ENCODE measurements around the gene UBE2J2. TPM values are rescaled to one million over a fixed set of nuclear protein-coding genes. Genes with fewer than 3 reads are reported as not detected.

UBE2J2 gene
- total RNA-seq, 2 donors from 2014 or later, result 35.9 to 41.5 TPM

DNA sequence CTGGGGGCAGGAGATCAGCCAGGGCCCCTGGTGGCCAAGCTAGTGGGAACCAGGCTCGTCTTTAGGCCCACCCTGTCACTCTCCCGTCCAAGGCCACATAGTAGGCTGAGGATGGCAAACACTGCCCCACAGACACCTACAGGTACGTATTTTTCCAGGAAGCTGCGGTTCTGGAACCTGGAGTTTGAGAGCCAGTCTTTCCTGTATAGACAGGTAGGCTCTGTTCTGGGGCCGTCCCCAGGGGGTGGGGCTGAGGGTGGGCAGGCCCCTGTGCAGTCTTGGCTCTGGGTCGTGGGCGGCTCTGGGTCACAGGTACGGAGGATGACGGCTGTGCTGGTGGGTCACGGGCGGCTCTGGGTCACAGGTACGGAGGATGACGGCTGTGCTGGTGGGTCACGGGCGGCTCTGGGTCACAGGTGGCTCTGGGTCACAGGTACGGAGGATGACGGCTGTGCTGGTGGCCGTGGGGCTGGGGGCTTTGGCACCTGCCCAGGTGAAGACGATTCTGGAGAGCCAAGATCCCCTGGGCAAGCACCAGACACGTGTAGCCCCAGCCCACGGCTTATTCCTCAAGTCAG, 36.9 kb upstream of the UBE2J2 start:
- ATAC-seq, result no peak
- DNase-seq, result no peak
- intact Hi-C loops (cut with DNase I), result no loop called here

DNA sequence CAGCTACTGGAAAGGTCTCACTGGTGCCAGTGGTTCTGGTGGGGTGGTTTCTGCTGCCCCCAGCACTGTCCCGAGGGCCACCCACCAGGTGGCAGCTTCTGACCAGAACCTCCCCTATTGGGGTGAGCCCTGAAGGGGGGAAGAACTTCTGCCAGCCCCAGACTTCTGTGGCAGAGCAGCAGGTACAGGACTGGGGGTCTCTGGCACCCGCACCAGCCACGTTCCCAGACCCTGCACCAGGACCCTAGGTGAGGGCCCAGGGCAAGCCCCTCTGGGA, 36.4 kb upstream of the UBE2J2 start:
- ATAC-seq, result no peak
- intact Hi-C loops (cut with DNase I), result no loop called here
- DNase-seq, result no peak

DNA sequence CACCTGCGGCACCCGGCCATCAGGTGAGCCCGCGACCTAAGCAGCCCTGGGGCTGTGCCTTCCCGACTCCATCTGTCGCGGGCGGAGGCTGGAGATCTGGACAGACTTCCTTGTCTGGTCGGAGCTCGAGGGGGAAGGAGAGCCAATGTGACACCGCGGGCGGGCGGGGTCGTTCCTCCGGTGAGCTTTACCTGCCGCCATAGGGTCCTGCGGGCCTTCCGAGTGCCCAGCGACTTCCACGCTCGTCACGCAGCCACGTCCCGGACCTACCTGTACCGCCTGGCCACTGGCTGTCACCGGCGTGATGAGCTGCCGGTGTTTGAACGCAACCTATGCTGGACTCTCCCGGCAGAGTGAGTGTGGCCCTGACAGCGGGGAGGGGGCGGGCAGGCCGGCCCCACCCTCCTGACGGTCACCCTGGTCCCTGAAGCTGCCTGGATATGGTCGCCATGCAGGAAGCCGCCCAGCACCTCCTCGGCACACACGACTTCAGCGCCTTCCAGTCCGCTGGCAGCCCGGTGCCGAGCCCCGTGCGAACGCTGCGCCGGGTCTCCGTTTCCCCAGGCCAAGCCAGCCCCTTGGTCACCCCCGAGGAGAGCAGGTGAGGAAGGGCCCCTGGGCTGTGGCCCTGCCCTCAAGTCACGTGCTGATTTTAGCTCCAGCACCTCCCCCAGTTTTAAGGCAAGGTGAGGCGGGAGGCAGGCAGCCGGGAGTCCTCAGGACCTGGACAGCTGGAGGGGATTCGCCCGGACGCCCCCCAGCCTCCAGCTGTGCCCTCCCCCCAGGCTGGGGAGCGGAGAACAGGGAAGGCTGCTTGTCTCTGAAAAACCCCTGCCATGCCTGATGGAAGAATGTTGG, 35.8 kb upstream of the UBE2J2 start:
- ATAC-seq (no peak), DNase-seq (peak; percentile 55)
- intact Hi-C loops (cut with DNase I), result no loop called here

DNA sequence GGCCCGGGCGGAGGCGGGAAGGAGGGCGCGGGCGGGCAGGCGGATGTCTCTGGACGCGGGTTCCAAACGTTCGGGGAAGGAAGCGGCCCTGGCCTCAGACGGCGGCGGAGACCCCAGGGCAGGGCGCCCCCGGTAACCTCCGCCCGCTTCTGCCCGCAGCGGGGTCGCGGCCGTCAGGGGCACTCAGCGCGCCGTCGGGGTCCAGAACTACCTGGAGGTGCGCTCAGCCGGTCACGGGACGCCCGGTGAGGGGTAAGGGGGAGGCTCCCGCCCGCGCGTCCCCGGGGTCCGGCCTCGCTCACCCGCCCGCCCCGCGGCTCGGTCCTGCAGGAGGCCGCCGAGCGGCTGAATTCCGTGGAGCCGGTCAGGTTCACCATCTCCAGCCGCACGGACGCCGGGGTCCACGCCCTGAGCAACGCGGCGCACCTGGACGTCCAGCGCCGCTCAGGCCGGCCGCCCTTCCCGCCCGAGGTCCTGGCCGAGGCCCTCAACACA, 35.1 kb upstream of the UBE2J2 start:
- intact Hi-C loops (cut with DNase I), result no loop called here
- ATAC-seq, result peak; percentile 0 to 1
- peak; percentile 53 for DNase-seq

DNA sequence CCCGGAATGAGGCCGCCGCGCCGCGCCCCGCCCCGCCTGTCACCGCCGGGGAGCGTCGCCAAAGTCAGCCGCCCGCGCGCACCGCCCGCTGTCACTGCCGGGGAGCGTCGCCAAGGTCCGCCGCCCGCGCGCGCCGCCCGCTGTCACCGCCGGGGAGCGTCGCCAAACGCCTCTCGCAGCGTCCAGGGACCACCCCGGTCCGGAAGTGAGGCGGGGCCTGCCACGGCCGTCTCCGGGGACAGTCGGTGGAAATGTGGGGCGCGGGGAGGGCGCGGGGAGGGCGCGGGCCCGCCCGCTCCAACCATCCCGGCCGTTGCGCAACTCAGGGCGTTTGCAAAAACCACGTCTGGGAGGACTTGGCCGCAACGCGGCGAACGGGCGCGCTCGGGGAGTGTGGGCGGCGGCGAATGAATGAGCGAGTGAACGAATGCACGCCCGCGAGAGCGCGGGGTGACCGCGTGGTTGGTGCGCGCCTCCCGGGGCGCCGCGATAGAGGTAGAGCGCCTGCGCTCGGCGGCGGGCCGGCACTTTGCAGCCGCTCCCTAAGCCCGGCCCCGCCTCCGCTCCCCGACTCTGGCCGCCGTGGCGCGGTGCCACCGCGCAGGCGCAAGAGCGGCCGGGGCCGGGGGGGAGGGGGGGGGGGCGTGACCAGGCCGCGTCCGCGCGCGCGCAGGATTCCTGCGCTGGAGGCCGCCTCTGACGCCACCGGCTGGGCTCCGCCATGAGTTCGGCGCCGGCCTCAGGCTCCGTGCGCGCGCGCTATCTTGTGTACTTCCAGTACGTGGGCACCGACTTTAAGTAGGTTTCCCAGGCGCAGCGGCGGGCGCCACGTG, 34.5 kb upstream of the UBE2J2 start, which contains the start of the genes ACAP3 and PUSL1:
ACAP3 (minus strand) TSS at position 8 of the 833 bp plus-strand sequence. CDS start 115 bp downstream, outside the sequence.
PUSL1 (plus strand) TSS at position 675 of the 833 bp plus-strand sequence; CDS start at position 722, 47 bp downstream.
- intact Hi-C loops (cut with DNase I), result no loop called here
- ATAC-seq, result peak; percentile 75 to 82
- DNase-seq, result peak; percentile 94

DNA sequence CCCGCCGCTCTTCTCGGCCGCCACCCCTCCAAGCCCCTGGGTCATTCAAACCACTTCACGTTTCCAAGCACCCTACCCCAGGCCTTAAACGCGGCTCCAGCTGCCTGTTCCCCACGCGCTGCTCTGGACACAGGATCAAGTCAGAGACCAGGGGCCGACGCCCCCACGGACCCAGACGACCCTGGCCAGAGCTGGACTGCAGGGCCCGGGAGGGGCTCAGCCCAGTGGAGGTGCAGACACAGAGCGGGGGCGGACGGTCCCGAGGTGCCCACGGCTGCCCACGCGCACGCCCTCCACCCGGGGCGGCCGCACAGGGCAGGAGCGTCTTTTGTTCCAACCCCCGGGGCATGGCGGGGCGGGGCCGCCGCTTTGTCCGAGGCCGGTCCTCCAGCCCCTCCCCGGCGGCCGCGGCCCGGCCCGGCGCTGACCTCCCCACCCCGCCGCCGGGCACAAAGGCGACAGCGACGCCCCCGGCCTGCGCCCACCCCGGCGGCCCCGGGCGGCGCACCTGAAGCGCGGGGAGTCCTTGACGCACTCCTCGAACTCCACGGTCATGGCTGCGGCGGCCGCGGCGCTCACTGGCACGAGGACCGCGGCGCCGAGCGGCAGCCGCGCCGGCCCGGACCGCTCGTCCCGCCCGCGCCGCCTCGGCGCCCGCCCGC, 33.7 kb upstream of the UBE2J2 start:
- ATAC-seq, result peak in 1 of 2 donors; percentile 0
- peak; percentile 71 for DNase-seq
- intact Hi-C loops (cut with DNase I), result no loop called here

DNA sequence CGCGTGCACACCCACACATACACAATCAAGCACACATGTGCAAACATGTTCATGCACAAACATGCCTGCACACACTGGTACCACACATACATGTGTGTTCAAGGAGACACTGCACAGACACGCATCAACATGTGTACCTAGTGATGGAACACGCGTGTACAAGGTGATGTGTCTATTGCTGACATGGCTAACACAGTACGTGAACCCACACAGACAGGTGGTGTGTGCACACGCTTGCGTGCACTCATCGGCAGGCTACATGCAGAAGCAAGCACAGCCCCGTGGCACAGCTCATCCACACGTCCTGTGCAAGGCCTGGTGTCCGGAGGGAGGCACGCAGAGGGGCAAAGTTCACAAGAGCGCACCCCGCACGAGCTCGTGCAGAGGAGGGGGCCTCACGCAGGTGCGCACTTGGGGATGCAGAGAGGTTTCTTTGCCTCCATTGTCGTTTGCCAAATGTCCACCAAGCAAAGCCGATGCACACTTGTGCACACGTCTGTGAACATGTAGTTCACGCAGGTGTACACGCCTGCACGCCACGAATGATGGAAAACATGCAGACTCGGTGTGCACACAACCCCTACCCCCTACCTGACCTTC, 33.1 kb upstream of the UBE2J2 start:
- no peak for ATAC-seq
- no peak for DNase-seq
- intact Hi-C loops (cut with DNase I), result no loop called here

DNA sequence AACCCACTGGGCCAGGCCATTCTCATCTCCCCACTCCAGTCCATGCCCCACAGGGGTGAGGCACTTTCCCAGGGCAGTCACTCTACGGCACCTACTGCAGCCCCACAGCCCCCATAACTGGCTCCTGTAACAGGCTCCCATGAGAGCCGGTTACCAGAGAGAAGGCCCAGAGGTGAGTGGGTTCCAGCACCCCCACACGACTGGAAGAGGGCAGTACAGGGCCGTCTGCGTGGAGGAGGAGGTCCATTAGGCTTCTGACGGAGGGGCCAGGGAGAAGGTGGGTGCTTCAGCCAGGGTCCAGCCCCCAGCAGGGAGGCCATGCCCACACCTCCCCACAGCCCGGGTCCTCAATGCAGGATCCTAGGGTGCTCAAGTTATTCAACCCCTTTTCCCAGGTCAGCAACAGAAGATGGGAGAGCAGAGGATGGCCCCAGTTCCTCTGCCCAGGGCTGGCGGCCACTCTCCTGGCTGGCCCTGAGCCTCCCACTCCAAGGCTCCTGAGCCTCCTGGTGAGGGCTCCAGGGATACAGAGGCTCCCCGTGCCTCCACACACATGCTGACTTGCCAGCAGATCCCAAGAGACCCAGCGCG, 32.5 kb upstream of the UBE2J2 start:
- intact Hi-C loops (cut with DNase I), result no loop called here
- no peak for DNase-seq
- no peak for ATAC-seq

DNA sequence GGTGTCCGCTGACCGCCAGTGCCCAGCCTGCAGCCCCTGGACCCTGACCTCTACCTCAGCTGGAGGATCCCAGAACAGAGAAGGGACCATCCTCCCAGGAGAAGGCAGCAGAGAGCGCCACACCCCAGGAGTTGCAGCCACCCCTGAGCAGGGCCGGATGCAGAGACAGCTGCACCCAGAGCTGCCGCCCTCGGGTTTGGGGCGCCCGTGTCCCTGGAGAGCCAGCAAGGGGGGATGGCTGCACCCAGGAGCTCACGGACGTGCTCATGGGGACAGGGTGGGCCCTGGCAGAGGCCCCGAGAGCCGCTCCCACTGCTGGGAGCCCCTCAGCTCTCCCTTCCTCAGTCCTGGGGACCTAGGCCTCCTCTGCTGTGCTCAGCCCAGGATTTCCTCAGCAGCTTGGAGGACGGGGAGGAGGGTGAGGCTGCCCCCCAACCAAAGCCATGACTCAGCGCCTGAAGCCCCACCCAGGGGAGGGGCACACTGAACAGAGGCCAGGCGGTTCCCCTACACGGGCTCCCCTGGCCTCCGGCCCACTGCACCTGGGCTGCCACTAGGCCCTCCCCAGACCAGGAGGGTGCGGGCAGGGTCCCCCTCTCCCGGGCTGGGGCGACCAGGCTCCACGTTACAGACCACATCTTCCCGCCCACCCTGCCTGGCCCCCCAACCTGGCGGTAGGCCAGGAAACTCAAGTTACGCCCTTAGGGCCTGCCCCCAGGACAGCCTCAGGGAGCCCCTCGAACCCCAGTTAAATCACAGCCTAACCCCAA, 31.8 kb upstream of the UBE2J2 start:
- intact Hi-C loops (cut with DNase I), result no loop called here
- peak; percentile 78 for DNase-seq
- ATAC-seq, result peak; percentile 4 to 49

DNA sequence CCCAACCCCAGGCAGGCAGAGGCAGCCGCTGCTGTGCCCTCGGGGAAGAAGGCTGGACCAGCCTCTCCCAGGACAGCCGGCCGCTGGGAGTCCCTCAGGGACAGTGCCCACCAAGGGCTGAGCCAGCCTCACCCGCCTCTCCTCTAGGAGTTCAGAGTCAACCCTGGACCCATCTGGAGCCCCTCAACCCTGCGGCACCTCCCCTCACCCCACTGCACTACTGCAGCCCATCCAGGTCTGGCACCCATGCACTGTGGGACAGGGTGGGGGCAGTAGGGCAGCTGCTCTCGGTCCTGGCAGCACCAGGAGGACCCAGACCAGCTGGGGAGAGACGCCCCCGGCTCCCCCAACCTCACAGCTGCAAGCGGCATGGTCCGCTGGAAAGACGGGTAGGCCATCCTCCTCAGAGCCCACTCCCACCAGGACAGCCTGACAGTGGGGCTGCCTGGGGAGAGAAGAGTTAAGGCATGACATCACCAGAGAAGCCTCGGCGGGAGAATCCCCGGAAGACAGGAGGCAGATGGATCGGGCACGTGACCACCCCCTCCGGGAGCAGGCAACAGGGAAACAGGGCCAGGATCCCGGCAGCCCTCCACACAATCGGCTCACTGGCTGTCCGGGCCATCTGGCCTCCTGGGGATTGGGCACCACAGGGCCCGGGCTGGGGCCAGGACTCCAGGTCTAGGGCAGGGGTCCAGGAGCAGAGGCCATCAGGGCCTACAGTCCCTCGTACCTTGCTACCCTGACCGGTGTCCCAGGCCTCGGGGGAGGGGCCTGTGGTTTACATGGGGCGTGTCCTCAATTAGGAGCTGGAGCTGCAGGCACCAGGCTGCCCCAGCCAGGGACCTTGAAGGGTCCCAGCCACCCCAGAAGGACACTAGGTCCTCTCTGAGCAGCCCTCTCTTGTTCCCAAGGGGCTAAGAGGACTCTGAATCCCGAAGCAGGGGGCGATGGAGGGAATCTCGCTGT, 31.0 kb upstream of the UBE2J2 start:
- intact Hi-C loops (cut with DNase I), result no loop called here
- ATAC-seq (peak; percentile 14 to 28), DNase-seq (peak; percentile 81)

DNA sequence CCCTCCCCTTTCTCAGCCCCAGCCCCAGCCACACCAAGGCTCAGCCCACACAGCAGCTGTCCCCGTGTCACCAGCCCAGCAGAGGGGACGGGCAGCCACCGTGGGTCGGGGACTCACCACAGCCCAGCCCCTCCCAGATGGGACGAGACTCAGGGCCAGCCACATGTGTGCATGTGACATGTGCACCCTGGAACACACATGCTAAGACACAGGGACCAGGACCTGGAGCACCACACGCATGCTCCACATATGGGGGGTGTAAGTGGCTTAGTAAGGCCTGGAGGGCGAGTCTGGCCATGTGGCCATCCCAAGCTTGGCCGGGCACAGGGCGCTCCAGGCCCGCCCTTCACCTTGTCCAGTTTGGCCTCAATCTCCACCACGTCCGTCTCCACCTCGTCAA, 30.1 kb upstream of the UBE2J2 start:
- ATAC-seq (no peak), DNase-seq (no peak)
- intact Hi-C loops (cut with DNase I), result no loop called here

DNA sequence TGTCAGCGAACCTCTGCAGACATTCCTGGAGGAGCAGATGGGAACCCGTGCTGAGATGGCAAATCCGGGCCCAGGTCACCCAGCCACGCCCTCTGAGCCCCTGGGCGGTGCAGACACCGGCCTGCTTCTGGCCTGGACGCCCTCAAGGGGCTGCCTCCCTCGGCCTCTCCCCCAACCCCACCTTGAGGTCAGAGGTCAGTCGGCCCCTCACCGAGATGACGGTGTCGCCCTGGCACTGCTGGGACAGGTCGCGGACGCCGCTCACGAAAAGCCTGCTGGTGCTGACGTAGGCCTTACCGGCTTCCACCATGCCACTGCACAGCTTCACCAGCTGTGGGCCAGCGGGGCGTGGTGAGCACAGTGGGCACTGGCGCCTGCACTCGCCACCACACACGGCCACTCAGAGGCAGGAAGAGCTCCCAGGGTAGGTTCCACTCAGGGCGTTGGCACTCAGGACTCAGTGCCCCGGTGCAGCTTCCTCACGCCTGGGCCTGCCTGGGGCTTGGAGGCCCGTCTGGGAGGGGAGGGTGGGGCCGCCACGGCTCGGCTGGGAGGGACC, 29.4 kb upstream of the UBE2J2 start:
- no peak for ATAC-seq
- intact Hi-C loops (cut with DNase I), result no loop called here
- no peak for DNase-seq

DNA sequence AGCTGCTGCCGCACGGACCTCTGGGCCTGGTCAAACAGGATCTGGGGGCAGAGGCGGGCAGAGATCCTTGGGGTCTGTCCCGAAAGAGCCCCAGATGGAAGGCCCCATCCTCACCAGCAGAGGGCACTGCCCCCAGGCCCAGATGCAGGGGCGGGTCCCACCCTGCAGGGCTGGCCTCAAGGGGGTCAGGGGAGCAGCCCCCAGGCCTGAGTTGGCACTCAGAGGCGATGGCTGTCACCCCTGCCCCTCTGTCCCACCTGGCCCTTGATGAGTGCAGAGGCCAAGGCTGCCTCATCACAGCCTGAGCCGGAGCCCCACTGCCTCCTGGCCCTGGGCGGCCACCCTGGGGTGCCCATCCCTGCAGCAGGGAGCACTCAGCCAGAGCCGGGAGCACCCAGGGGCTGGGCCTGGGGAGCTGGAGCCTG, 28.4 kb upstream of the UBE2J2 start:
- intact Hi-C loops (cut with DNase I), result no loop called here
- DNase-seq (no peak), ATAC-seq (no peak)

DNA sequence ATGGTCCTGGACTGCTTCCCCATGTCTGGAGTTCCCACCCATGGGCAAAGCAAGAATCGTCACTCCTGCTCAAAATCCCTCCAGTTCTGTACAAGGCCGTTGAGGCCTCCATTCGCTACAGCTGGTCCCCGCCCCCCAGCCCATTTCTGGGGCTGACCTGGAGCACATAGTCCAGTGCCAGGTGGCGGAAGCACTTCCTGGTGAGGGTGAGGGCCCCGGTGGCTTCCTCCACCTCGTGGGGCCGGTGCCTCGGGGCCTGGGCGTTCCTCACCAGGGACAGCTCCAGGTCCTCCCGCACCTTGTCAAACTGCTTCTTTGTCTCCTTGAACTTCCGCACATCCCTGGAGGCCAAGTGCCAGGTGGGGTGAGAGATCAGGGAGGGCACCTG, 26.7 kb upstream of the UBE2J2 start:
- intact Hi-C loops (cut with DNase I), result no loop called here
- DNase-seq, result no peak
- ATAC-seq, result no peak

DNA sequence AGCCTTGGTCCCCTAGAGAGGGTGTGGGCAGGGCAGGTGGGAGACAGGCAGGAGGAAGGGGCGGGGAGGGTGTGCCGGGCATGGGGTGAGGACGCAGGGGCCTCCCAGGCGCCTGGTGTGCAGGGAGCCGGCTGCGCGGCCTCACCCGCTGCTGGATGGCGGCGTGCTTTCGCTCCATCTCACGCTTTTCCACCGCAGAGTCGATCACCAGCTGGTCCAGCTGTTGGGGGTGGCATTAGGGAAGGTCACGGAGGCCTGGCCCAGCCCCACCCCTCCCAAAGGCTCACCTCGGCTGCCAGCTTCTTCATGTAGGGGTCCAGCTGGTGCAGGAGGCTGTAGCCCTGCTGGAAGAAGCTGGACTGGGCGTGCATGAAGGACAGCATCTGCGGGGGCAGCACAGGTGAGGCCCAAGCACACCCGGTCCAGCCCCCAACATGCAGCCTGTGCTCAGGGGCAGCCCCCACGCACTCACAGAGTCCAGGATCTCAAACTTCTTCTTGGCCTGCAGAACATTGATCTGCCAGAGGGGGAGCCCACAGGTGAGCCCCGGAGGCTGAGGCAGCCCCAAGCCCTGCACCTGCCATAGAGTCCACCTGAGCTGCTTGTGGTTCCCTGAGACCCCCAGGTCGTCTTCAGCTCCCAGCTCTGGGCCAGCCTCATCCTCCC, 26.2 kb upstream of the UBE2J2 start:
- DNase-seq, result no peak
- ATAC-seq, result no peak
- intact Hi-C loops (cut with DNase I), result no loop called here

All from left cardiac atrium (tissue), 4 donors.